ENCODE measurements around the gene PPP2R5C.

GRCh38 chr14:101908795-101909194, 147.3 kb downstream of the PPP2R5C start:
- TF ChIP-seq EZH2 (IDR thresholded peaks at IDR 0.05) (no peak), POLR2AphosphoS5 (IDR thresholded peaks at IDR 0.05; ENCODE audit: borderline replicate concordance, low read depth, low read length) (no peak), FOXP2 (optimal IDR thresholded peaks at IDR 0.05; ENCODE audit: control extremely low read depth, extremely low read length, insufficient read depth) (no peak)

Measured in SK-N-MC (cell line).